Endothelial cell of umbilical vein (primary cell): ENCODE measurements around the gene RTBDN. TPM values are rescaled to one million over a fixed set of nuclear protein-coding genes. Genes with fewer than 3 reads are reported as not detected.

Experiments
- BruUV-seq: library from RNA; stranded (reverse); fragments of 400-500 nt; replicated peaks from 2 replicates; lab custom pipeline; 2021; lab: Mats Ljungman, UMichigan
- CTCF ChIA-PET: fragments of 300-600, 350-600 bp; sonication (Branson Sonifier 250); formaldehyde crosslinking; loops from one replicate; lab custom pipeline; 2021; ENCODE audit warnings: antibody characterized with exemption, inconsistent platforms; lab: Charles Lee
- POLR2A ChIA-PET: fragments of 300-600, 350-600 bp; sonication (Branson Sonifier 250); formaldehyde crosslinking; loops from one replicate; lab custom pipeline; 2021; ENCODE audit warnings: antibody characterized with exemption, inconsistent platforms; lab: Charles Lee
- DNase-seq: peaks from one replicate; pipeline ENCODE4 v3.0.0-alpha.2; 2011; ENCODE audit warnings: low read depth, low spot score
- FAIRE-seq: peaks from 2 replicates; lab custom pipeline; 2011; peaks lifted over from hg19 to GRCh38; lab: Jason Lieb, UNC
- H2AFZ ChIP-seq: 2 replicates; pipeline ENCODE4 v1.6.0; 2012; ENCODE audit warnings: low read depth, low read length, control low read depth, inconsistent platforms
- H3K27ac ChIP-seq: 2 replicates; pipeline ENCODE4 v1.5.1; 2011; ENCODE audit warnings: low read depth, mild to moderate bottlenecking, control low read depth, low read length, moderate library complexity; ENCODE audit not compliant: insufficient read depth
- H3K27me3 ChIP-seq, 2 experiments: 2 replicates each; pipeline versions ENCODE4 v1.6.0 to v1.6.1; 2011; ENCODE audit warnings: low read length in 2 of 2, mixed read lengths in 1 of 2; ENCODE audit not compliant: control insufficient read depth in 2 of 2, insufficient read depth in 2 of 2
- H3K36me3 ChIP-seq, 2 experiments: 2 replicates in 1 of 2; 3 replicates in 1 of 2; pipeline ENCODE4 v1.5.1; 2011; ENCODE audit warnings: low read length in 2 of 2, mild to moderate bottlenecking in 1 of 2, moderate library complexity in 1 of 2; ENCODE audit not compliant: control insufficient read depth in 2 of 2, insufficient read depth in 2 of 2; ENCODE audit errors: extremely low read depth in 1 of 2
- H3K4me1 ChIP-seq: 3 replicates; pipeline ENCODE4 v1.5.1; 2011; ENCODE audit warnings: mild to moderate bottlenecking, low read length; ENCODE audit not compliant: control insufficient read depth, insufficient read depth; ENCODE audit errors: extremely low read depth
- H3K4me2 ChIP-seq: 2 replicates; pipeline ENCODE4 v1.6.1; 2011; ENCODE audit warnings: low read length, control low read depth, mixed read lengths; ENCODE audit not compliant: insufficient read depth
- H3K4me3 ChIP-seq, 3 experiments: fragments of 200-600 bp in 1 of 3; sonication (generic), shearing (Covaris generic) in 1 of 3; replicated peaks in 1 of 3; 2 replicates each; pipeline ENCODE4 v1.5.1; 2011 to 2016; ENCODE audit warnings: control low read depth in 3 of 3, low read length in 3 of 3, mild to moderate bottlenecking in 2 of 3, inconsistent platforms in 1 of 3, low read depth in 1 of 3, moderate library complexity in 1 of 3; ENCODE audit not compliant: insufficient read depth in 1 of 3
- H3K79me2 ChIP-seq: 2 replicates; pipeline ENCODE4 v1.6.0; 2012; ENCODE audit warnings: low read length, inconsistent platforms; ENCODE audit not compliant: control insufficient read depth, insufficient read depth
- H3K9ac ChIP-seq: replicated peaks from 2 replicates; pipeline ENCODE3; 2011; ENCODE audit warnings: low read length, control low read depth; ENCODE audit not compliant: insufficient read depth; ENCODE audit errors: extremely low read depth
- H3K9me1 ChIP-seq: replicated peaks from 3 replicates; pipeline ENCODE4 v1.6.0; 2011; ENCODE audit warnings: mild to moderate bottlenecking, low read length; ENCODE audit not compliant: control insufficient read depth, insufficient read depth; ENCODE audit errors: extremely low read depth
- H3K9me3 ChIP-seq: replicated peaks from 2 replicates; pipeline ENCODE4 v1.5.1; 2012; ENCODE audit warnings: low read length, inconsistent platforms; ENCODE audit not compliant: control insufficient read depth, insufficient read depth
- H4K20me1 ChIP-seq: replicated peaks from 2 replicates; pipeline ENCODE3; 2011; ENCODE audit warnings: mild to moderate bottlenecking, low read length; ENCODE audit not compliant: control insufficient read depth, insufficient read depth; ENCODE audit errors: extremely low read depth
- EZH2 ChIP-seq: IDR thresholded peaks from 2 replicates; pipeline ENCODE4 v1.6.1; 2012; ENCODE audit warnings: borderline replicate concordance, low read depth, mild to moderate bottlenecking, moderate library complexity, low read length, inconsistent platforms; ENCODE audit not compliant: severe bottlenecking
- GATA2 ChIP-seq: IDR thresholded peaks from 2 replicates; pipeline ENCODE4 v1.7.0; 2011; ENCODE audit warnings: low read depth, mild to moderate bottlenecking, moderate library complexity, mixed read lengths, low read length; ENCODE audit not compliant: insufficient read length, insufficient read depth
- JUN ChIP-seq: IDR thresholded peaks from 2 replicates; pipeline ENCODE4 v1.6.1; 2011; ENCODE audit warnings: borderline replicate concordance, low read depth; ENCODE audit not compliant: insufficient read length, insufficient read depth
- POLR2A ChIP-seq: IDR thresholded peaks from 2 replicates; pipeline ENCODE4 v1.6.1; 2012; ENCODE audit warnings: low read depth, mild to moderate bottlenecking, control low read depth, low read length
- POLR2AphosphoS5 ChIP-seq: IDR thresholded peaks from 2 replicates; pipeline ENCODE4 v1.6.1; 2012; ENCODE audit warnings: low read depth, mild to moderate bottlenecking, control low read depth, low read length, moderate library complexity; ENCODE audit not compliant: insufficient read depth
- dilution Hi-C: fragments of 300-500 bp; cut with MboI; formaldehyde crosslinking; loops from one replicate; pipeline ENCODE4 v1.15.0; 2019; ENCODE audit warnings: low sequenced_read_pairs; ENCODE audit not compliant: extremely low pct_ligation_motif_present
- intact Hi-C: fragments of 100-400 bp; cut with micrococcal nuclease; formaldehyde crosslinking; loops from one replicate; pipeline ENCODE4 v1.10.0; 2022
- polyA plus RNA-seq, 4 experiments: library from polyadenylated mRNA; depleted of rRNA in 3 of 4; stranded (reverse) in 3 of 4; unstranded in 1 of 4; fragments of >200 nt; gene quantifications; 2 replicates each; pipeline versions ENCODE4 v1.2.1 to v1.2.3, GENCODE V29; 2011 to 2012; ENCODE audit warnings: missing spikeins in 1 of 4
- total RNA-seq: library from RNA; stranded (reverse); gene quantifications from 2 replicates; pipeline ENCODE4 v1.2.3, GENCODE V29; 2021
- TF ChIP-seq, protein P1 (sequence below): IDR thresholded peaks from 2 replicates; pipeline ENCODE4 v1.6.1; 2011; ENCODE audit not compliant: insufficient read depth, insufficient read length

Gene RTBDN
- total and polyA plus RNA-seq, 2 donors (not counting 3 experiments of a cell fraction or from before 2014, with no cell fraction given): not detected

DNA sequence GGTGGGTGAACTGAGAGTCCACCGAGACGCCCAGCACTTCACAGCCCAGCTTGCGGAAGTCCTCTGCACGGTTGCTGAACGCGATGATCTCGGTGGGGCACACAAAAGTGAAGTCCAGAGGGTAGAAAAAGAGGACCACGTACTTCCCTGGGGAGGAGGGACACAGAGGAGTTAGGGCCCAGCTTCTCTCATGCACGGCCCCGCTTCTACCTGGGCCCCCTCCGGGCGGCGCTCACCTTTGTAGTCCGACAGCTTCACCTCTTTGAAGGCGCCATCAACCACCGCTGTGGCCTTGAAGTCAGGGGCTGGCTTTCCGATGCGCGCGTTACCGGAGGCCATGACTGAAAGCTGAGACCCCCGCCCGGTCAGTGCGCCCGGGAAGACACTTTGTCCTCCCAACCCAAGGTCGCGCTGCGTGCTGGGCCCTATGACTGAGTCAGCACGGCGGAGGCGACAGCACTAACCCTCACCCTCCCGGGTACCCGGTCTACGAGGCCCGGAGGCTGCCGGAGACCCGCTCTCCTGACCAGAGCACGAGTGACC is 33.4 kb downstream of the RTBDN start:
- TF ChIP-seq EZH2 (no peak), JUN (no peak)
- TF ChIP-seq, protein P1, sequence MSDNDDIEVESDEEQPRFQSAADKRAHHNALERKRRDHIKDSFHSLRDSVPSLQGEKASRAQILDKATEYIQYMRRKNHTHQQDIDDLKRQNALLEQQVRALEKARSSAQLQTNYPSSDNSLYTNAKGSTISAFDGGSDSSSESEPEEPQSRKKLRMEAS: no peak
- Histone ChIP-seq H3K9ac (peak overlapping the region; percentile 57), H3K27ac (no peak overlapping the region), H3K4me2 (peak overlapping the region; percentile 68), H3K4me3 (peak overlapping the region; percentile 40 to 72 (median 64)), H4K20me1 (no peaks in the 10 kb centered on the region), H3K9me3 (no peaks in the 10 kb centered on the region), H2AFZ (peak overlapping the region; percentile 63), H3K79me2 (peaks cover 14% of the 10 kb centered on the region), H3K9me1 (no peaks in the 10 kb centered on the region), H3K27me3 (no peaks in the 10 kb centered on the region), H3K36me3 (peaks cover 0 to 12% of the 10 kb centered on the region in 2 experiments), H3K4me1 (peaks cover 13% of the 10 kb centered on the region)
- ChIA-PET CTCF (interaction anchor here (4.1 to 13.8 kb wide), 3 partner anchors 24 to 46 kb away, joined by 30 to 524 read pairs (median 387); partner anchors contain the start of gene HOOK2), POLR2A (interaction anchor here (0.6 to 1.4 kb wide), 2 partner anchors 9 to 62 kb away, joined by 4 to 5 read pairs; partner anchors contain the start of gene JUNB)
- no peak for FAIRE-seq
- BruUV-seq: TSS peak; percentile 48
- dilution Hi-C loops (no loop called here), intact Hi-C loops (loop anchor here (2.0 kb wide), 1 partner anchor 46 kb away; no protein-coding TSS in a partner anchor)
- no peak for DNase-seq

DNA sequence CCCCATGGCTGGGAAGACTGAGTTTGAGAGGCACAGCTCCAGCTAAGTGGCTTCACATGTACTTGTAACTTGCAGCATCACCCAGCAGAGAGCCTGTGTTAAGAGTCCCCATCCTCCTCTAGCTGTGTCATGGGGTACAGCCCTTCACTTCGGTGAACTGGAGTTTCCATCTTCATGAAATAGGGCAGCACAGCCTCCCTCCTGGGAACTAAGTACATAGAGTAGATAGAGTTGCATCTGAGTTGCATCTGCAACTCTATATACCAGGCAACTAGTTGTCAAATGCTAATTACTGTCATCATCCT is 34.0 kb downstream of the RTBDN start:
- Histone ChIP-seq H3K4me1 (peaks cover 13% of the 10 kb centered on the region), H3K4me2 (peak overlapping the region; percentile 68), H3K9me3 (no peaks in the 10 kb centered on the region), H2AFZ (no peak overlapping the region), H3K36me3 (peaks cover 0 to 12% of the 10 kb centered on the region in 2 experiments), H3K9me1 (no peaks in the 10 kb centered on the region), H3K79me2 (peaks cover 14% of the 10 kb centered on the region), H3K27ac (no peak overlapping the region), H4K20me1 (no peaks in the 10 kb centered on the region), H3K4me3 (peak overlapping the region in 2 of 3 experiments; percentile 64 to 72), H3K9ac (no peak overlapping the region), H3K27me3 (no peaks in the 10 kb centered on the region)
- TF ChIP-seq POLR2AphosphoS5 (no peak), POLR2A (no peak), JUN (no peak), GATA2 (no peak)
- TF ChIP-seq, protein P1: no peak
- FAIRE-seq (peak; percentile 21), DNase-seq (no peak)
- no TSS peak for BruUV-seq
- ChIA-PET CTCF (interaction anchor here (4.1 to 13.8 kb wide), 3 partner anchors 24 to 47 kb away, joined by 30 to 524 read pairs (median 387); partner anchors contain the start of gene HOOK2), POLR2A (interaction anchor here (1.4 kb wide), 1 partner anchor 9 kb away, joined by 5 read pairs; the partner anchor contains the start of gene JUNB)
- intact Hi-C loops (loop anchor here (2.0 kb wide), 1 partner anchor 46 kb away; no protein-coding TSS in a partner anchor), dilution Hi-C loops (no loop called here)
